Heart right ventricle (tissue), 16 donors: ENCODE results near the gene SRRM2. TPM values are rescaled to one million over a fixed set of nuclear protein-coding genes. Genes with fewer than 3 reads are reported as not detected.

Experiments used
- ATAC-seq, 8 donors: fragments of 200-7000 bp; cut with Tn5 transposase; one replicate each; pipeline ENCODE4 v1.9.1; 2020; ENCODE audit warnings: mild to moderate bottlenecking in 8 of 8, moderate library complexity in 8 of 8, moderate number of reproducible peaks in 1 of 8
- DNase-seq, 2 donors: peaks; one replicate each; pipeline ENCODE4 v3.0.0-alpha.2; 2020
- H3K27ac ChIP-seq, 10 donors: fragments of 200-600 bp; sonication (generic) in 2 of 10; one replicate each; pipeline versions ENCODE4 v1.5.0 to v1.8.0; 2020 to 2022; ENCODE audit warnings: mild to moderate bottlenecking in 3 of 10
- H3K27me3 ChIP-seq, 7 donors: fragments of 200-600 bp; one replicate each; pipeline ENCODE4 v1.8.0; 2021 to 2022; ENCODE audit warnings: mild to moderate bottlenecking in 2 of 7
- H3K36me3 ChIP-seq, 9 donors: fragments of 200-600 bp; sonication (generic) in 1 of 9; one replicate each; pipeline versions ENCODE4 v1.5.0 to v1.8.0; 2020 to 2022; ENCODE audit warnings: mild to moderate bottlenecking in 2 of 9
- H3K4me1 ChIP-seq, 9 donors: fragments of 200-600 bp; sonication (generic) in 1 of 9; one replicate each; pipeline versions ENCODE4 v1.5.0 to v1.8.0; 2020 to 2022; ENCODE audit warnings: mild to moderate bottlenecking in 4 of 9
- H3K4me3 ChIP-seq, 10 donors: fragments of 200-600 bp; sonication (generic) in 2 of 10; one replicate each; pipeline versions ENCODE4 v1.5.0 to v1.8.0; 2020 to 2022; ENCODE audit warnings: mild to moderate bottlenecking in 7 of 10, moderate library complexity in 2 of 10
- H3K9me3 ChIP-seq, 11 donors: fragments of 200-600 bp in 10 of 11; sonication (generic) in 2 of 11; one replicate each; pipeline versions ENCODE4 v1.5.0 to v1.8.0; 2013 to 2022; ENCODE audit warnings: mild to moderate bottlenecking in 2 of 11, control low read depth in 1 of 11, moderate library complexity in 1 of 11
- CTCF ChIP-seq, 9 donors: fragments of 200-600 bp; sonication (generic) in 2 of 9; IDR thresholded peaks; one replicate each; pipeline versions ENCODE4 v1.5.0 to v1.8.0; 2021 to 2022; ENCODE audit warnings: antibody characterized with exemption in 9 of 9, mild to moderate bottlenecking in 5 of 9, moderate library complexity in 1 of 9
- WGBS, 2 donors: extraction: QIAGEN DNeasy Blood & Tissue Kit; methylation state at CpG; one replicate each; pipeline ENCODE4 v1.1.7; 2013; ENCODE audit warnings: inconsistent platforms in 1 of 2; 5-methylcytosine and 5-hydroxymethylcytosine counted together
- intact Hi-C, 10 donors: fragments of 100-400 bp; cut with DNase I; formaldehyde crosslinking; loops; one replicate each; pipeline versions ENCODE4 v1.11.1 to v1.14.2; 2022
- polyA plus RNA-seq, 2 donors: library from polyadenylated mRNA; stranded (reverse); fragments of 200-250 nt; gene quantifications; one replicate each; pipeline ENCODE4 v1.2.3, GENCODE V29; 2013
- total RNA-seq, 10 donors: library from RNA; stranded (reverse); fragmentation: NEBNext Ultra II Directional in 3 of 10; extraction: Animal tissue kit (Norgen Biotek cat#: 25700) in 3 of 10; gene quantifications; one replicate each; pipeline versions ENCODE4 v1.2.1 to v1.2.4, GENCODE V29; 2021 to 2023
- donor health status: Arrhythmogenic right ventricular cardiomyopathy.
- donor health status: ischemic (EF 13 %, LVEDD 7.1; RV severe dilation, severe dysfunction).
- donor health status: healthy with polysubstance abuse.
- donor health status: DM: no; HTN: yes; CAD: no.
- donor health status: DM: no; HTN: no; CAD: no.
- donor health status: ischemic (EF 25% LVEDD 6.9; RV normal size, moderate dysfunction).
- donor health status: ischemic (EF 25% LVEDD 5.7; RV mildly dilated, moderate dysfunction).
- donor health status: healthy.
- donor health status: DM: yes; HTN: yes; CAD: no.
- donor health status: Ischemic cardiomyopathy.
- donor health status: ischemic (EF 35%, LVEDD 5.7; RV mildly dilated, moderate dysfunction).
- donor health status: nonischemic (EF 11% LVEDD 7.7; RV severe dilation, severe dysfunction).
- donor health status: DM: yes; HTN: yes; CAD: no.
- donor health status: PGD.
- donor health status: ischemic (EF 29% LVEDD 5.4; RV normal size, mild dysfunction).
- donor health status: nonischemic (EF 23%, LVEDD 6.1; RV moderate dilation, normal function).

Gene SRRM2
- total and polyA plus RNA-seq, 12 donors = 182 to 1,328 (median 261) TPM

GRCh38 chr16:2784358-2785100 lies 32.1 kb downstream of the SRRM2 start:
- H3K27me3 ChIP-seq = peaks cover 7 to 60% (median 51%) of the 10 kb centered on the region in 7 donors
- H3K4me3 ChIP-seq = peak overlapping the region in 5 of 10 donors; percentile 29 to 53 (median 36)
- peak in 1 of 8 donors; percentile 11 for ATAC-seq
- TF ChIP-seq CTCF (IDR thresholded peaks at IDR 0.05) = no peak
- H3K36me3 ChIP-seq = no peaks in the 10 kb centered on the region
- WGBS, 2 donors = 50 to 54% methylated on average over 15 of the region's 15 CpGs
- DNase-seq = no peak
- intact Hi-C loops = no loop called here
- H3K9me3 ChIP-seq = no peaks in the 10 kb centered on the region
- peaks cover 0 to 13% (median 7%) of the 10 kb centered on the region in 9 donors for H3K4me1 ChIP-seq
- H3K27ac ChIP-seq = peak overlapping the region in 1 of 10 donors; percentile 60

DNA sequence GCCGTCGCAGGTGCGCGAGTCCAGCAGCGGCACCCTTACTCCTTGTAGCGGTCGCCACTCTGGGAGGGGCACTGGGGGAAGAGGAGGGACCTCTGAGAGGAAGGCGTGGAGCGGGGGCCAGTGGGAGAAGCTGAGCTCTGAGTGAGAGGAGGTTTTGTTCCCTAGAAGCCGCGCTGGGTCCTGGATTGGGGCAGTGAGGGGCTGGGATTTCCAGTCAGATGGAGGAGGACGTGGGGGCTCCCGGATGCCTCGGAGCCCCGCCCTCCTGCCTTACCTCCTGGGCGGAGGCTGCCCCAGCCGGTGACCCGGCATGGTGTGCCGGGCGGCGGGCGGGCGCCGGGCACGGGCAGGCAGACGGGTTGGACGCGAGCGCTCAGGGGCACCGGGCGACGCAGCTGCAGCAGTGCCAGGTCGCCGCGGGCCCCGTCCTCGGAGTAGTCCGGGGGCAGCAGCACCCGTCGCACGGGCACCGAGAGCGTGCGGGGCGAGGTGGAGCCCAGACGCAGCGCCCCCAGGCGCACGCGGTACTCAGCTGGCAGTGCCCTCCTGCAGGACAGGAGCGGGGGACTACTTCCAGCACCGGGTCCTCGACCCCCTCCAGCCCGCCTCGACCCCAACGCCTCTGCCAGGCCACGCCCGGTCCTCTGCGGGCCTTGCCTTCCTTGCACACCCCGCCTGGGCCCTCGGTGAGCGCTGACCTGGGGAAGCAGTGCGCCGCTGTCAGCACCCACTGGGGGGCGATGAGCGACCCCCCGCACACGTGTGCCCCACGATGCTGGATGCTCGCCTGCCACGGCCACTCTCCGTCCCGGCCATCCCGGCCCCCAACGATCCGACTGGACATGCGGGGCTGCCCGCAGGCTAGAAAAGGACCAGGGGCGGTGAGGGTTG lies 32.9 kb downstream of the SRRM2 start:
- WGBS, 2 donors = 13 to 14% methylated on average over 52 to 79 of the region's 79 CpGs
- Histone ChIP-seq H3K27ac (peak overlapping the region in 1 of 10 donors; percentile 60), H3K4me3 (peak overlapping the region in 9 of 10 donors; percentile 18 to 53 (median 34)), H3K4me1 (peaks cover 0 to 13% (median 7%) of the 10 kb centered on the region in 9 donors), H3K27me3 (peaks cover 7 to 67% (median 53%) of the 10 kb centered on the region in 7 donors), H3K36me3 (no peaks in the 10 kb centered on the region), H3K9me3 (no peaks in the 10 kb centered on the region)
- no peak for DNase-seq
- ATAC-seq = peak in 3 of 8 donors; percentile 8 to 37 (median 33)
- peak in 1 of 9 donors; percentile 12 for TF ChIP-seq CTCF (IDR thresholded peaks at IDR 0.05)
- intact Hi-C loops = no loop called here

DNA sequence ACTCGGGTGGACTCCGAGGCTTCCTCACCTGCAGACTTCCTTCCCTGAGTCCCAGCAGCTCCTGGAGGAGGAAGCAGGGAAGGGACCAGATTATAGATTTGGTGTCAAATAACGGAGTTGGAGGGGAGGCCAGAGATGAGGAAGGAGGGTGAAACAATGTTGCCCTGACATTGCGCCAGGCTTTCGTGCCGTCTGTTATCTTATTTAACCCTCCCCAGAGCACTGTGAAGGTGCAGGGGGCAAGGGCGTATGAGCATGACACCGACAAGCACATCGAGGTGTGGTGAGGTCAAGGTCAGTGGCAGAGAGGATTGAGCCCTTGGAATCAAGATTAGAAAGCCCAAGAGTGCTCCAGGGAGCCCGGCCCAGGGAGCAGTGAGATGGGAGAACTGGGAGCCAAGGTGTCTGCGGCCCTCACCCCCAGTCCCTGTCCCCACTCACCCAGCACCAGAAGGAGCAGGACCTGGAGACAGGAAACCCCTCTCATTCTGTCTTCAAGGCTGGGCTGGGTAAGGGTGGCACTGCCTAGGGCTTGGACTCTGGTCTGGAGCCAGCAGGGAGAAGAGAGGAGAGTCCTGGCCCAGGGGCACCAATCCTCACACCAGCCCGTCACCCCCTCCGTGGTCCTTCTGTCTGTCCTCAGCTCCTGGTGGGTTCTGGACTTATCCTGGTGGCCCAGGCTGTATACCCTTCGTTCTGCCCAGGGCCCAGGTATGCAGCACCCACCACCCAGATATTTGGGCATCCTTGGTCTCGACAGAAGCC lies 33.8 kb downstream of the SRRM2 start:
- WGBS, 2 donors = 47% methylated on average over 15 of the region's 15 CpGs
- H3K4me3 ChIP-seq = peak overlapping the region in 1 of 10 donors; percentile 53
- intact Hi-C loops = no loop called here
- peaks cover 0 to 13% (median 7%) of the 10 kb centered on the region in 9 donors for H3K4me1 ChIP-seq
- H3K9me3 ChIP-seq = no peaks in the 10 kb centered on the region
- H3K36me3 ChIP-seq = no peaks in the 10 kb centered on the region
- no peak for TF ChIP-seq CTCF (IDR thresholded peaks at IDR 0.05)
- peaks cover 7 to 76% (median 62%) of the 10 kb centered on the region in 7 donors for H3K27me3 ChIP-seq
- no peak overlapping the region for H3K27ac ChIP-seq
- no peak for DNase-seq
- no peak for ATAC-seq

DNA sequence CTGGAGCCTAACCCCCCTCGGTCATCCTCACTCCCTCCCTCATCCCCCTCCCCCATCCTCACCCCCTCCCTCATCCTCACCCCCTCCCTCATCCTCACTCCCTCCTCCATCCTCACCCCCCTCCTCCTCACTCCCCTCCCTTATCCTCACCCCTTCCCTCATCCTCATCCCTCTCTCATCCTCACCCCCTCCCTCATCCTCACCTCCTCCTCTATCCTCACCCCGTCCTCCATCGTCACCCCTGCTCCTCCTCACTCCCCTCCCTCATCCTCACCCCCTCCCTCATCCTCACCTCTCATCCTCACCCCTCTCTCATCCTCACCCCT lies 34.4 kb downstream of the SRRM2 start:
- Histone ChIP-seq H3K9me3 (no peaks in the 10 kb centered on the region), H3K4me3 (no peak overlapping the region), H3K36me3 (no peaks in the 10 kb centered on the region), H3K27me3 (peaks cover 7 to 81% (median 68%) of the 10 kb centered on the region in 7 donors), H3K4me1 (peaks cover 0 to 13% (median 7%) of the 10 kb centered on the region in 9 donors), H3K27ac (no peak overlapping the region)
- intact Hi-C loops = no loop called here
- 49 to 59% methylated on average over 3 of the region's 3 CpGs for WGBS, 2 donors
- no peak for DNase-seq
- ATAC-seq = no peak
- TF ChIP-seq CTCF (IDR thresholded peaks at IDR 0.05) = no peak
